Measurements from ENCODE around the gene CCNY. TPM values are rescaled to one million over a fixed set of nuclear protein-coding genes. Genes with fewer than 3 reads are reported as not detected.

Gene CCNY
- total RNA-seq, 1 experiment from 2014 or later = 59.1 TPM

DNA sequence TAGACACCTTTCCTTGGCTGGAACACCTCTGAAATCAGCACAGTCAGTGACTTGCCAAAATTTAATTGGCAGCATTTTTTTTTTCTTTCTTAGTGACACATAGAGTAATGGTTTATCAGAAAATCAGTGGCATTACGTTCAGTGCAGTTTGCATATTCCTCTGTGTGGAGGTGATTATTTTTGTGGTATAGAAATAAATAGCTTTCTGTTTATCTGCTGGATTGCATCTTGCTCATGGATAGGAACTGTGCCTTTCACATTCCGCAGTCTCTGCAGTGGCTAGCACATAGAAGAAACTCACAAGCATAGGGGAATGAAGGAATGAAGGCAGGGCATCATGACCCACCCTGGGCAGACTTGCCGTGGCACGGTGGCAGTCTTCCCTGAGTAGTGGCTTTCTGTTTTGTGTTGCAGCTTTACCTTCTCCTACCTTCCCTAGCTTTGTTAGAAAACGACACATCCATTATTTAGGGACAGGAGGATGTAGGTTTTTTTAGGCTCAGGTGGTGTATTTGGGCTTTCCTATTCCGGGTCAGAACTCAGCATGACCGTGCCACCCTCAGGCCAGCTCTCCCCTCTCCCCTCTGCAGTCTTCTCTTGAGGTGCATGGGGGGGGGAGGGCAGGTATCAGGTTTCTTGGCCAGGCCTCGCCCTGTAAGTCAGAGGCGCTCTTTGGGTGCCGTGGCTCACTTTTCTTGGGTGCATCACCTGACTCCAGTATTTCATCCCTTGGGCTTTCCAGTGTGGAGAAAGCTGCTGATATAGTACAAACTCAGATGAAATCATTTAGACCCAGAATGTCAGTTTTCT lies 156.3 kb downstream of the CCNY start:
- peak; percentile 23 for DNase-seq
- no TSS peak for BruUV-seq (replicated peaks)
- H3K27ac Mint-ChIP-seq (ENCODE audit: unreplicated experiment) = no peak overlapping the region
- CTCF ChIA-PET = no interaction called here
- peak overlapping the region; percentile 26 for H3K4me3 Mint-ChIP-seq (ENCODE audit: low read depth, unreplicated experiment)
- TF ChIP-seq, protein P1, sequence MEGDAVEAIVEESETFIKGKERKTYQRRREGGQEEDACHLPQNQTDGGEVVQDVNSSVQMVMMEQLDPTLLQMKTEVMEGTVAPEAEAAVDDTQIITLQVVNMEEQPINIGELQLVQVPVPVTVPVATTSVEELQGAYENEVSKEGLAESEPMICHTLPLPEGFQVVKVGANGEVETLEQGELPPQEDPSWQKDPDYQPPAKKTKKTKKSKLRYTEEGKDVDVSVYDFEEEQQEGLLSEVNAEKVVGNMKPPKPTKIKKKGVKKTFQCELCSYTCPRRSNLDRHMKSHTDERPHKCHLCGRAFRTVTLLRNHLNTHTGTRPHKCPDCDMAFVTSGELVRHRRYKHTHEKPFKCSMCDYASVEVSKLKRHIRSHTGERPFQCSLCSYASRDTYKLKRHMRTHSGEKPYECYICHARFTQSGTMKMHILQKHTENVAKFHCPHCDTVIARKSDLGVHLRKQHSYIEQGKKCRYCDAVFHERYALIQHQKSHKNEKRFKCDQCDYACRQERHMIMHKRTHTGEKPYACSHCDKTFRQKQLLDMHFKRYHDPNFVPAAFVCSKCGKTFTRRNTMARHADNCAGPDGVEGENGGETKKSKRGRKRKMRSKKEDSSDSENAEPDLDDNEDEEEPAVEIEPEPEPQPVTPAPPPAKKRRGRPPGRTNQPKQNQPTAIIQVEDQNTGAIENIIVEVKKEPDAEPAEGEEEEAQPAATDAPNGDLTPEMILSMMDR (IDR thresholded peaks at IDR 0.05; ENCODE audit: unreplicated experiment) = no peak
- no peaks in the 10 kb centered on the region for H3K27me3 Mint-ChIP-seq (ENCODE audit: unreplicated experiment)
- peaks cover 31% of the 10 kb centered on the region for H3K4me1 Mint-ChIP-seq (ENCODE audit: low read depth, unreplicated experiment)
- H3K36me3 Mint-ChIP-seq (ENCODE audit: insufficient read depth, unreplicated experiment) = no peaks in the 10 kb centered on the region
- intact Hi-C loops (cut with micrococcal nuclease; ENCODE audit: unreplicated experiment) = no loop called here
- H3K9me3 Mint-ChIP-seq (ENCODE audit: low read depth, unreplicated experiment) = no peaks in the 10 kb centered on the region

DNA sequence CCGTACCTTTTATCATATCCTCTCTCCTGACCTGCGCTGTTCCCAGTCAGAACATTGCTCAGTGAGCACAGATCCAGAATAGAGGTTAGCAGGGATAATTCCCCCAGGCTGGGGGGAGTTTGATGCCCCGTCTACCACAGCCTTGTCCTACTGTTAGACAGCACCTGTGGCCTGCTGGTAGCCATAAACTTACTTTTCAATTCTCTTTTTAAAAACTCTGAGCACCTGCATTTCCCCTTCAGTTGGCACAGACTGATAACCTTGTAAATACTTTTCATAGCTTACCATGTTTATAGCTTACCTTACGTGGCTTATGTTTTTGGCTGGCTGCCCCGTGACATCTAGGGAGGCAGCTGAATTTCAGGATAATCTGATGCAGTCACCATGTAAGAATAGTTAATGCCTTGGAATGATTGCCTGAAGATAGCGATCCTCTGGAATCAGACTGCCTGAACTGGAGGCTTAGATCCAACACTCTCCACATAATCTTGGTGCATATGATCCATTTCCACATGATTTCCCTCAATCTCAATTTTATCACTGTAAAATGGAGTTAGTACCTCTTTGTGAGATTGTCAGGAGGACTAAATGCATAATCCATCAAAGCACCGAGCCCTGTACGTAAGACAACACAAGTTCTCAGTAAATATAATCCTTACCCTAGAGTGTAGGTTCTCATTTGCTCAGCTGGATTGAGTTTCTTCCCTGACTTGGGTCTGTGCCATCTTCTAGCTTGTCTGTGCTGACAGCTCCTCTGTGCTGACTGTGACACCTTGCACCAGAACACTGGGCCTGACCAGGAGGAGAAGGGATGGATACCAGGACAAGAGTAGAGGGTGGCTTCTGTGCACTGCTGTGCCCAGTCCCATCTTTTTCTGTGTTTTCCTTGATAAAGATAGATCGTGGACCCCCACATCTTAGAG lies 157.1 kb downstream of the CCNY start:
- Mint-ChIP-seq H3K9me3 (ENCODE audit: low read depth, unreplicated experiment) (no peaks in the 10 kb centered on the region), H3K4me1 (ENCODE audit: low read depth, unreplicated experiment) (peaks cover 31% of the 10 kb centered on the region), H3K27me3 (ENCODE audit: unreplicated experiment) (no peaks in the 10 kb centered on the region), H3K27ac (ENCODE audit: unreplicated experiment) (no peak overlapping the region), H3K36me3 (ENCODE audit: insufficient read depth, unreplicated experiment) (no peaks in the 10 kb centered on the region), H3K4me3 (ENCODE audit: low read depth, unreplicated experiment) (peak overlapping the region; percentile 26)
- TF ChIP-seq, protein P1 (IDR thresholded peaks at IDR 0.05; ENCODE audit: unreplicated experiment) = no peak
- intact Hi-C loops (cut with micrococcal nuclease; ENCODE audit: unreplicated experiment) = no loop called here
- peak; percentile 24 for DNase-seq
- BruUV-seq (replicated peaks) = no TSS peak
- CTCF ChIA-PET = no interaction called here

DNA sequence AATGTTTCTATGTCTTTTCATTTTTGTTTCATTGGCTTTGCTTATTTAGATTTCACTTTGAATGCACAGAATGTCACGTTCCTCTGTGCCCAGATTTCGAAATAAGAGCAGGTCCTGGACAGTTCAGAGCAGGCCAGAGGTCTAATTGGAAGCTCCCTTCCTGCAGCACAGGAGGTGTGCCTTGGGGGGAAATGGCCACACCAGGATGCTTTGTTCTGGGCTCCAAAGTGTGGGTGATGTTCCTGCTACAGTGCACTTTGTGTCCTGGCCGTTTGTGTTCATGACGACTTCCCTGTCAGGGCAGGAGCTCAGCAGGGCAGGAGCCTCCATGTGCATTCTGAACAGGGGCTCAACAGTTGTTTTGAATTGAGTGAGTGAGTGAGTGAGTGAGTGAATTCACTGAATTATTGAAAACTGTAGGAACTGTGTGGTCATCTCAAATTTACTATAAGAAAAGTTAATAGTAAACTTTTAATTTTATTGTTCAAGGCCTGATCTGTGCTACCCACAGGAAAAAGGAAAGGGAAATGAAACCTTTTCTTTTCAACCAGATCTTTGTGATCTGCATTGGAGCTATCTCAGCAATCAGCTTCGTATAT lies 159.3 kb downstream of the CCNY start:
- H3K4me1 Mint-ChIP-seq (ENCODE audit: low read depth, unreplicated experiment) = peaks cover 31% of the 10 kb centered on the region
- H3K36me3 Mint-ChIP-seq (ENCODE audit: insufficient read depth, unreplicated experiment) = no peaks in the 10 kb centered on the region
- no peak overlapping the region for H3K4me3 Mint-ChIP-seq (ENCODE audit: low read depth, unreplicated experiment)
- TF ChIP-seq, protein P1 (IDR thresholded peaks at IDR 0.05; ENCODE audit: unreplicated experiment) = no peak
- peak overlapping the region; percentile 12 for H3K27ac Mint-ChIP-seq (ENCODE audit: unreplicated experiment)
- no peaks in the 10 kb centered on the region for H3K27me3 Mint-ChIP-seq (ENCODE audit: unreplicated experiment)
- CTCF ChIA-PET = interaction anchor here (1.4 kb wide), 1 partner anchor 9 kb away, joined by 5 read pairs; no protein-coding TSS in a partner anchor
- no peak for DNase-seq
- intact Hi-C loops (cut with micrococcal nuclease; ENCODE audit: unreplicated experiment) = no loop called here
- no peaks in the 10 kb centered on the region for H3K9me3 Mint-ChIP-seq (ENCODE audit: low read depth, unreplicated experiment)
- BruUV-seq (replicated peaks) = no TSS peak

- peaks cover 17% of the 10 kb centered on the region for H3K4me1 Mint-ChIP-seq (ENCODE audit: low read depth, unreplicated experiment)
- no peaks in the 10 kb centered on the region for H3K9me3 Mint-ChIP-seq (ENCODE audit: low read depth, unreplicated experiment)
- H3K36me3 Mint-ChIP-seq (ENCODE audit: insufficient read depth, unreplicated experiment) = no peaks in the 10 kb centered on the region
- CTCF ChIA-PET = no interaction called here
- no peaks in the 10 kb centered on the region for H3K27me3 Mint-ChIP-seq (ENCODE audit: unreplicated experiment)
- no peak overlapping the region for H3K27ac Mint-ChIP-seq (ENCODE audit: unreplicated experiment)
- no TSS peak for BruUV-seq (replicated peaks)
- TF ChIP-seq, protein P1 (IDR thresholded peaks at IDR 0.05; ENCODE audit: unreplicated experiment) = no peak
- DNase-seq = no peak
- no peak overlapping the region for H3K4me3 Mint-ChIP-seq (ENCODE audit: low read depth, unreplicated experiment)
- intact Hi-C loops (cut with micrococcal nuclease; ENCODE audit: unreplicated experiment) = no loop called here
Measured at GRCh38 chr10:35497909-35498308, 161.6 kb downstream of the CCNY start.

Measured in Calu3 (cell line).